ENCODE data around the gene MRTFA. TPM values are rescaled to one million over a fixed set of nuclear protein-coding genes. Genes with fewer than 3 reads are reported as not detected.
A peak's percentile ranks its signal among the peaks of the same experiment; 100 is the strongest.

The MRTFA gene
- total RNA-seq, 3 donors from 2014 or later, result 32.4 to 45.3 (median 35.0) TPM

GRCh38 chr22:40417881-40418280 is 218.6 kb downstream of the MRTFA start:
- Histone ChIP-seq H3K9me3 (no peaks in the 10 kb centered on the region), H3K4me3 (no peak overlapping the region), H3K4me1 (ENCODE audit: low read depth) (no peaks in the 10 kb centered on the region), H3K36me3 (ENCODE audit: low read depth) (no peaks in the 10 kb centered on the region)
- TF ChIP-seq CTCF (IDR thresholded peaks at IDR 0.05), result no peak
- ATAC-seq (no peak), DNase-seq (no peak)
- intact Hi-C loops (cut with DNase I, micrococcal nuclease), result no loop called here

GRCh38 chr22:40417041-40417440 is 219.5 kb downstream of the MRTFA start:
- H3K4me3 ChIP-seq, result no peak overlapping the region
- no peaks in the 10 kb centered on the region for H3K9me3 ChIP-seq
- no peak for TF ChIP-seq CTCF (IDR thresholded peaks at IDR 0.05)
- no peaks in the 10 kb centered on the region for H3K36me3 ChIP-seq (ENCODE audit: low read depth)
- no peak for DNase-seq
- no peak for ATAC-seq
- intact Hi-C loops (cut with DNase I, micrococcal nuclease), result no loop called here
- H3K4me1 ChIP-seq (ENCODE audit: low read depth), result no peaks in the 10 kb centered on the region

GRCh38 chr22:40416636-40417035 is 219.9 kb downstream of the MRTFA start:
- peak in 1 of 3 donors; percentile 16 for DNase-seq
- Histone ChIP-seq H3K9me3 (no peaks in the 10 kb centered on the region), H3K4me3 (no peak overlapping the region), H3K36me3 (ENCODE audit: low read depth) (no peaks in the 10 kb centered on the region), H3K4me1 (ENCODE audit: low read depth) (no peaks in the 10 kb centered on the region)
- no peak for TF ChIP-seq CTCF (IDR thresholded peaks at IDR 0.05)
- intact Hi-C loops (cut with DNase I, micrococcal nuclease), result no loop called here
- ATAC-seq, result no peak

- no peak for ATAC-seq
- no peaks in the 10 kb centered on the region for H3K9me3 ChIP-seq
- H3K4me1 ChIP-seq (ENCODE audit: low read depth), result no peaks in the 10 kb centered on the region
- intact Hi-C loops (cut with DNase I, micrococcal nuclease), result no loop called here
- DNase-seq, result peak in 1 of 3 donors; percentile 26
- H3K4me3 ChIP-seq, result no peak overlapping the region
- TF ChIP-seq CTCF (IDR thresholded peaks at IDR 0.05), result no peak
- no peaks in the 10 kb centered on the region for H3K36me3 ChIP-seq (ENCODE audit: low read depth)
Measured at GRCh38 chr22:40416267-40416570, 220.3 kb downstream of the MRTFA start.

- intact Hi-C loops (cut with DNase I, micrococcal nuclease), result no loop called here
- peak in 1 of 3 donors; percentile 34 for DNase-seq
- TF ChIP-seq CTCF (IDR thresholded peaks at IDR 0.05), result no peak
- ATAC-seq, result peak; percentile 50
- no peaks in the 10 kb centered on the region for H3K4me1 ChIP-seq (ENCODE audit: low read depth)
- no peak overlapping the region for H3K4me3 ChIP-seq
- no peaks in the 10 kb centered on the region for H3K9me3 ChIP-seq
- no peaks in the 10 kb centered on the region for H3K36me3 ChIP-seq (ENCODE audit: low read depth)
Measured at GRCh38 chr22:40415531-40416266, 220.8 kb downstream of the MRTFA start.

Data from mucosa of descending colon (tissue), 3 donors.